ENCODE results near the gene RPL27A. TPM values are rescaled to one million over a fixed set of nuclear protein-coding genes. Genes with fewer than 3 reads are reported as not detected.

The RPL27A gene
- total RNA-seq, 3 donors from 2014 or later (not counting 1 experiment from before 2014, with no cell fraction given) = 672 to 1,208 (median 807) TPM

- TF ChIP-seq, protein P1, sequence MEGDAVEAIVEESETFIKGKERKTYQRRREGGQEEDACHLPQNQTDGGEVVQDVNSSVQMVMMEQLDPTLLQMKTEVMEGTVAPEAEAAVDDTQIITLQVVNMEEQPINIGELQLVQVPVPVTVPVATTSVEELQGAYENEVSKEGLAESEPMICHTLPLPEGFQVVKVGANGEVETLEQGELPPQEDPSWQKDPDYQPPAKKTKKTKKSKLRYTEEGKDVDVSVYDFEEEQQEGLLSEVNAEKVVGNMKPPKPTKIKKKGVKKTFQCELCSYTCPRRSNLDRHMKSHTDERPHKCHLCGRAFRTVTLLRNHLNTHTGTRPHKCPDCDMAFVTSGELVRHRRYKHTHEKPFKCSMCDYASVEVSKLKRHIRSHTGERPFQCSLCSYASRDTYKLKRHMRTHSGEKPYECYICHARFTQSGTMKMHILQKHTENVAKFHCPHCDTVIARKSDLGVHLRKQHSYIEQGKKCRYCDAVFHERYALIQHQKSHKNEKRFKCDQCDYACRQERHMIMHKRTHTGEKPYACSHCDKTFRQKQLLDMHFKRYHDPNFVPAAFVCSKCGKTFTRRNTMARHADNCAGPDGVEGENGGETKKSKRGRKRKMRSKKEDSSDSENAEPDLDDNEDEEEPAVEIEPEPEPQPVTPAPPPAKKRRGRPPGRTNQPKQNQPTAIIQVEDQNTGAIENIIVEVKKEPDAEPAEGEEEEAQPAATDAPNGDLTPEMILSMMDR (IDR thresholded peaks at IDR 0.05) = no peak
- no peaks in the 10 kb centered on the region for H3K36me3 ChIP-seq (ENCODE audit: control insufficient read depth, insufficient read depth, low read length)
- Mint-ChIP-seq H3K4me1 (peaks cover 0 to 10% of the 10 kb centered on the region in 2 donors), H3K4me3 (no peak overlapping the region), H3K27me3 (ENCODE audit: low read depth in 2 of 2) (peaks cover 0 to 2% of the 10 kb centered on the region in 2 donors), H3K9me3 (no peaks in the 10 kb centered on the region), H3K27ac (peak overlapping the region in 1 of 2 donors; percentile 44), H3K36me3 (no peaks in the 10 kb centered on the region)
- DNase-seq (no peak), ATAC-seq (no peak)
- WGBS (ENCODE audit: insufficient coverage) = 91% methylated on average over 10 of the region's 10 CpGs
- no peaks in the 10 kb centered on the region for H3K27me3 ChIP-seq (ENCODE audit: control insufficient read depth, insufficient read depth, low read length)
- H3K4me1 ChIP-seq (ENCODE audit: control insufficient read depth, insufficient read depth, low read length) = peaks cover 4% of the 10 kb centered on the region
- H3K4me3 ChIP-seq (ENCODE audit: low read length) = no peak overlapping the region
- no peaks in the 10 kb centered on the region for H3K9me3 ChIP-seq (ENCODE audit: control insufficient read depth, insufficient read depth, low read length)
- no peak overlapping the region for H3K27ac ChIP-seq (ENCODE audit: low read length)
- intact Hi-C loops (cut with micrococcal nuclease) = no loop called here
These were observed 19.5 kb downstream of the RPL27A start for GRCh38 chr11:8701891-8702597.

DNA sequence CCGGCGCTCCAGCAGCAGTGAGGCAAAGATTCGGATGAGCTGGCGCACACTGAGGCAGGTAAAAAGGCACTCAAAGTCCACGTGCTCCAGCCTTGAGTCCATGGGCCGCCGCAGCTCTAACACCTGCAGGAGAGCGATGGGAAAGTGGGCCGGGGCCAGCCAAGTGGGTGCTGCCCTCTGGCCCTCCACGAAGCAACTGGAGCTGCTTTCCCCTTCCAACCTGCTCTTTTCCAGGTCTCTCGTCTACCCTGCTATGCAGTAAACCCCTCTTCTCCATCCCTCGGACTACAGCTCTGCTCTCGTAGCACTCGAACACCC lies 20.0 kb downstream of the RPL27A start:
- TF ChIP-seq, protein P1 (IDR thresholded peaks at IDR 0.05) = no peak
- no peak overlapping the region for H3K4me3 ChIP-seq (ENCODE audit: low read length)
- ATAC-seq (no peak), DNase-seq (no peak)
- no peaks in the 10 kb centered on the region for H3K36me3 ChIP-seq (ENCODE audit: control insufficient read depth, insufficient read depth, low read length)
- H3K4me1 ChIP-seq (ENCODE audit: control insufficient read depth, insufficient read depth, low read length) = peaks cover 4% of the 10 kb centered on the region
- Mint-ChIP-seq H3K27me3 (ENCODE audit: low read depth in 2 of 2) (peaks cover 0 to 2% of the 10 kb centered on the region in 2 donors), H3K4me1 (peaks cover 0 to 10% of the 10 kb centered on the region in 2 donors), H3K9me3 (no peaks in the 10 kb centered on the region), H3K36me3 (no peaks in the 10 kb centered on the region), H3K27ac (peak overlapping the region in 1 of 2 donors; percentile 44), H3K4me3 (no peak overlapping the region)
- no peaks in the 10 kb centered on the region for H3K9me3 ChIP-seq (ENCODE audit: control insufficient read depth, insufficient read depth, low read length)
- 94% methylated on average over 14 of the region's 14 CpGs for WGBS (ENCODE audit: insufficient coverage)
- intact Hi-C loops (cut with micrococcal nuclease) = no loop called here
- H3K27ac ChIP-seq (ENCODE audit: low read length) = no peak overlapping the region
- no peaks in the 10 kb centered on the region for H3K27me3 ChIP-seq (ENCODE audit: control insufficient read depth, insufficient read depth, low read length)

- Histone ChIP-seq H3K4me1 (ENCODE audit: control insufficient read depth, insufficient read depth, low read length) (peaks cover 4% of the 10 kb centered on the region), H3K4me3 (ENCODE audit: low read length) (no peak overlapping the region), H3K9me3 (ENCODE audit: control insufficient read depth, insufficient read depth, low read length) (no peaks in the 10 kb centered on the region), H3K36me3 (ENCODE audit: control insufficient read depth, insufficient read depth, low read length) (no peaks in the 10 kb centered on the region), H3K27ac (ENCODE audit: low read length) (no peak overlapping the region), H3K27me3 (ENCODE audit: control insufficient read depth, insufficient read depth, low read length) (no peaks in the 10 kb centered on the region)
- Mint-ChIP-seq H3K36me3 (no peaks in the 10 kb centered on the region), H3K4me3 (no peak overlapping the region), H3K4me1 (peaks cover 0 to 10% of the 10 kb centered on the region in 2 donors), H3K9me3 (no peaks in the 10 kb centered on the region), H3K27me3 (ENCODE audit: low read depth in 2 of 2) (peaks cover 0 to 2% of the 10 kb centered on the region in 2 donors), H3K27ac (no peak overlapping the region)
- TF ChIP-seq, protein P1 (IDR thresholded peaks at IDR 0.05) = no peak
- 95% methylated on average over 2 of the region's 2 CpGs for WGBS (ENCODE audit: insufficient coverage)
- no peak for DNase-seq
- ATAC-seq = no peak
- intact Hi-C loops (cut with micrococcal nuclease) = no loop called here
These were observed 21.5 kb downstream of the RPL27A start for GRCh38 chr11:8704136-8704535.

- Mint-ChIP-seq H3K27me3 (ENCODE audit: low read depth in 2 of 2) (peaks cover 0 to 2% of the 10 kb centered on the region in 2 donors), H3K27ac (no peak overlapping the region), H3K4me1 (peaks cover 0 to 10% of the 10 kb centered on the region in 2 donors), H3K36me3 (no peaks in the 10 kb centered on the region), H3K4me3 (no peak overlapping the region), H3K9me3 (no peaks in the 10 kb centered on the region)
- H3K36me3 ChIP-seq (ENCODE audit: control insufficient read depth, insufficient read depth, low read length) = no peaks in the 10 kb centered on the region
- ATAC-seq = no peak
- no peak overlapping the region for H3K27ac ChIP-seq (ENCODE audit: low read length)
- WGBS (ENCODE audit: insufficient coverage) = 36% methylated on average over 5 of the region's 5 CpGs
- no peaks in the 10 kb centered on the region for H3K4me1 ChIP-seq (ENCODE audit: control insufficient read depth, insufficient read depth, low read length)
- H3K9me3 ChIP-seq (ENCODE audit: control insufficient read depth, insufficient read depth, low read length) = no peaks in the 10 kb centered on the region
- TF ChIP-seq, protein P1 (IDR thresholded peaks at IDR 0.05) = no peak
- no peak overlapping the region for H3K4me3 ChIP-seq (ENCODE audit: low read length)
- no peaks in the 10 kb centered on the region for H3K27me3 ChIP-seq (ENCODE audit: control insufficient read depth, insufficient read depth, low read length)
- DNase-seq = no peak
- intact Hi-C loops (cut with micrococcal nuclease) = no loop called here
These were observed 22.6 kb downstream of the RPL27A start for GRCh38 chr11:8705146-8705545.

Measured in natural killer cell (primary cell).